HEK293 (cell line): ENCODE results near the gene APBB2.

Experiments
- PRDM1 ChIP-seq: fragments of 450-650 bp; formaldehyde crosslinking; IDR thresholded peaks from 2 replicates; pipeline ENCODE4; 2016; ENCODE audit warnings: missing biosample characterization, missing genetic modification characterization
- YY2 ChIP-seq: fragments of 450-650 bp; formaldehyde crosslinking; IDR thresholded peaks from 2 replicates; pipeline ENCODE4 v1.5.1; 2016; ENCODE audit warnings: missing biosample characterization, missing genetic modification characterization
- ZNF138 ChIP-seq: fragments of 450-650 bp; formaldehyde crosslinking; IDR thresholded peaks from 2 replicates; pipeline ENCODE4 v1.5.1; 2016; ENCODE audit warnings: missing biosample characterization, missing genetic modification characterization, borderline replicate concordance
- ZNF350 ChIP-seq: fragments of 450-650 bp; formaldehyde crosslinking; IDR thresholded peaks from 2 replicates; pipeline ENCODE4 v1.5.0; 2017; ENCODE audit warnings: missing biosample characterization, mild to moderate bottlenecking, missing genetic modification characterization
- ZNF426 ChIP-seq: fragments of 450-650 bp; formaldehyde crosslinking; IDR thresholded peaks from 2 replicates; pipeline ENCODE4 v1.5.1; 2017; ENCODE audit warnings: missing biosample characterization, missing genetic modification characterization, mild to moderate bottlenecking, inconsistent platforms, moderate library complexity
- ZNF473 ChIP-seq: fragments of 450-650 bp; formaldehyde crosslinking; IDR thresholded peaks from 2 replicates; pipeline ENCODE4 v1.5.1; 2017; ENCODE audit warnings: missing biosample characterization, missing genetic modification characterization
- ZNF521 ChIP-seq: fragments of 450-650 bp; formaldehyde crosslinking; IDR thresholded peaks from 2 replicates; pipeline ENCODE4 v1.5.1; 2017; ENCODE audit warnings: missing biosample characterization, mild to moderate bottlenecking, missing genetic modification characterization
- ZNF660 ChIP-seq: fragments of 450-650 bp; IDR thresholded peaks from 2 replicates; pipeline ENCODE4 v1.5.1; 2018; ENCODE audit warnings: missing biosample characterization, mild to moderate bottlenecking, missing genetic modification characterization
- TF ChIP-seq, protein P1 (sequence below): fragments of 450-650 bp; formaldehyde crosslinking; IDR thresholded peaks from 2 replicates; pipeline ENCODE4 v1.5.1; 2016; ENCODE audit warnings: missing biosample characterization, missing genetic modification characterization
- TF ChIP-seq, protein P2 (sequence below): fragments of 450-650 bp; formaldehyde crosslinking; IDR thresholded peaks from 2 replicates; pipeline ENCODE4 v1.5.1; 2016; ENCODE audit warnings: missing biosample characterization, missing genetic modification characterization

DNA sequence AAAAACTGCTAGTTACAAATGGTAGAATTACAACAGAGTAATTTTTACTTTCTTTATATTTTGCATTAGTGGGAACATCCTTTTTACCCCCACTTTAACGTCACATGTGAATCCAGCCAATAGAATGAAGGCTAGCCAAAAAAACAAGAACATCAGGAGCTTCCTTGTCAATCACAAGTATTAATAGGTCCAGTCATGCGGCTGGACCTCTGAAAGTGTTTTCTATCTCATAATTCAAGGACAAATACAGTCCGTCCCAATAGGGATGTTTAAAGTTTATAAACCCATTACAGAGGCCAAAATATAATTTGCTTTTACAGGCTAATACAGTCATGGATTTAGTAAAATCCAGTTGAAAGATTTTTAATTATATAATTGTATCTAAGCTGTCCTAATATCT is 110.7 kb downstream of the APBB2 start:
- TF ChIP-seq, protein P1, sequence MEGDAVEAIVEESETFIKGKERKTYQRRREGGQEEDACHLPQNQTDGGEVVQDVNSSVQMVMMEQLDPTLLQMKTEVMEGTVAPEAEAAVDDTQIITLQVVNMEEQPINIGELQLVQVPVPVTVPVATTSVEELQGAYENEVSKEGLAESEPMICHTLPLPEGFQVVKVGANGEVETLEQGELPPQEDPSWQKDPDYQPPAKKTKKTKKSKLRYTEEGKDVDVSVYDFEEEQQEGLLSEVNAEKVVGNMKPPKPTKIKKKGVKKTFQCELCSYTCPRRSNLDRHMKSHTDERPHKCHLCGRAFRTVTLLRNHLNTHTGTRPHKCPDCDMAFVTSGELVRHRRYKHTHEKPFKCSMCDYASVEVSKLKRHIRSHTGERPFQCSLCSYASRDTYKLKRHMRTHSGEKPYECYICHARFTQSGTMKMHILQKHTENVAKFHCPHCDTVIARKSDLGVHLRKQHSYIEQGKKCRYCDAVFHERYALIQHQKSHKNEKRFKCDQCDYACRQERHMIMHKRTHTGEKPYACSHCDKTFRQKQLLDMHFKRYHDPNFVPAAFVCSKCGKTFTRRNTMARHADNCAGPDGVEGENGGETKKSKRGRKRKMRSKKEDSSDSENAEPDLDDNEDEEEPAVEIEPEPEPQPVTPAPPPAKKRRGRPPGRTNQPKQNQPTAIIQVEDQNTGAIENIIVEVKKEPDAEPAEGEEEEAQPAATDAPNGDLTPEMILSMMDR (tag by site-specific recombination), result no peak
- TF ChIP-seq ZNF473 (tag by site-specific recombination) (no peak), YY2 (no peak), ZNF660 (tag by site-specific recombination) (no peak), ZNF138 (no peak), ZNF426 (tag by site-specific recombination) (no peak), ZNF350 (no peak), ZNF521 (tag by site-specific recombination) (no peak), PRDM1 (tag by site-specific recombination) (no peak)
- TF ChIP-seq, protein P2, sequence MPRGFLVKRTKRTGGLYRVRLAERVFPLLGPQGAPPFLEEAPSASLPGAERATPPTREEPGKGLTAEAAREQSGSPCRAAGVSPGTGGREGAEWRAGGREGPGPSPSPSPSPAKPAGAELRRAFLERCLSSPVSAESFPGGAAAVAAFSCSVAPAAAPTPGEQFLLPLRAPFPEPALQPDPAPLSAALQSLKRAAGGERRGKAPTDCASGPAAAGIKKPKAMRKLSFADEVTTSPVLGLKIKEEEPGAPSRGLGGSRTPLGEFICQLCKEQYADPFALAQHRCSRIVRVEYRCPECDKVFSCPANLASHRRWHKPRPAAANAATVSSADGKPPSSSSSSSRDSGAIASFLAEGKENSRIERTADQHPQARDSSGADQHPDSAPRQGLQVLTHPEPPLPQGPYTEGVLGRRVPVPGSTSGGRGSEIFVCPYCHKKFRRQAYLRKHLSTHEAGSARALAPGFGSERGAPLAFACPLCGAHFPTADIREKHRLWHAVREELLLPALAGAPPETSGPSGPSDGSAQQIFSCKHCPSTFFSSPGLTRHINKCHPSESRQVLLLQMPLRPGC (tag by site-specific recombination), result no peak
